ENCODE results near the gene TRMT61A. TPM values are rescaled to one million over a fixed set of nuclear protein-coding genes. Genes with fewer than 3 reads are reported as not detected.

TRMT61A gene
- total and polyA plus RNA-seq, 2 of the 4 experiments (the other 2 are of a cell fraction) = 5.7 to 16.2 TPM

DNA sequence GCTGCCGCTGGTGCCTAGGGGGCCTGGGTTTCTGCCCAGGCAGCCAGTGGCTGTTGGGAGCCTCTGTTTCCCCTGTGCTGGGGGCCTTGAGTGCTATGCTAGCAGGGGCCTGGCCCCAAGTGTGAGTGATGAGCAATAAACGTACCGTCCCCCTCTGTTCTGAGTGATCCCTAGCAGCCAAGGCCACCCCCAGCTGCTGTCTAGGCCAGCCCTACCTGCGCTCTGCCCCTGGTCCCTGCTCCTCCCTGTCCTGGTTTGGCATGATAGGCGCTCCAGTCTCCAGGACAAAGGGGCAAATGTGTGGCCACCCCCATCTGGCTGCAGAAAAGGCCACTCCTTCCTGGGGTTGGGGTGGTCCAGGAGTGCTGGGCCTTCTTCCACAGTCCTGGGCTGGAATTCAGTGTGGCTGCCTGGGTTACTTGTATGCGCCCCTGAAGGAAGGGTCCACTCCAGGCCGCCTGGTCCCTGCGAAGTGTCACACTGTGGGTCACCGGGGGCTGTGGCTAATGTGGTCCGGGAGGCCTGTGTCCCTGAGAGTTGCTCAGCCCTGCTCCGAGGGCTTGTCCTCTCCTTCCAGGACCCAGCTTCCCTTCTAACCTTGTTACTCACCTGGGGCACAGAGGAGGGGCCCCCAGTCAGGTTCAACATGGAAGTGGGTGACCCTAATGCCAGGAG lies 7.0 kb downstream of the TRMT61A start:
- Histone ChIP-seq H2BK15ac (ENCODE audit: low read depth, low read length) (no peak overlapping the region), H2AK9ac (replicated peaks; ENCODE audit: low read depth, low read length, poor library complexity) (no peak overlapping the region), H2BK20ac (ENCODE audit: low read depth, low read length) (no peak overlapping the region), H2AK5ac (ENCODE audit: low read depth, low read length) (no peak overlapping the region), H3K9ac (ENCODE audit: low read depth, low read length) (no peak overlapping the region), H4K20me1 (ENCODE audit: insufficient read depth, low read length) (peaks cover 11% of the 10 kb centered on the region; the same call in 1 of the 2 replicates), H3K4me3 (ENCODE audit: insufficient read depth, low read depth, low read length) (no peak overlapping the region), H3K4ac (ENCODE audit: low read depth, low read length) (no peak overlapping the region), H3K23ac (ENCODE audit: low read depth, low read length) (no peak overlapping the region), H3K27ac (ENCODE audit: insufficient read depth, low read length) (no peak overlapping the region), H3K27me3 (ENCODE audit: control insufficient read depth, insufficient read depth, low read length) (no peaks in the 10 kb centered on the region), H3K9me1 (ENCODE audit: insufficient read depth, low read length) (no peaks in the 10 kb centered on the region), H3K14ac (replicated peaks; ENCODE audit: low read depth, low read length) (no peak overlapping the region), H4K8ac (ENCODE audit: low read depth in 2 of 2, low read length in 2 of 2) (no peak overlapping the region), H3K79me1 (ENCODE audit: low read depth in 1 of 2, low read length in 2 of 2) (peaks cover 0 to 15% of the 10 kb centered on the region in 2 experiments; a peak in 2 of 4 replicates), H3K36me3 (ENCODE audit: control insufficient read depth, insufficient read depth, low read length) (peaks cover 11% of the 10 kb centered on the region; the same call in 1 of the 2 replicates), H3K4me1 (ENCODE audit: control insufficient read depth, insufficient read depth, low read length) (peaks cover 9% of the 10 kb centered on the region), H4K5ac (ENCODE audit: low read depth, low read length) (no peak overlapping the region), H2BK120ac (ENCODE audit: low read depth, low read length) (no peak overlapping the region), H2BK5ac (ENCODE audit: low read depth, low read length, poor library complexity, severe bottlenecking) (no peak overlapping the region), H2AFZ (replicated peaks; ENCODE audit: low read length, poor library complexity) (no peak overlapping the region), H3K18ac (ENCODE audit: low read depth, low read length) (no peak overlapping the region), H3K4me2 (ENCODE audit: low read depth, low read length) (no peak overlapping the region), H3K56ac (ENCODE audit: extremely low read depth, insufficient read depth, low read length) (no peak overlapping the region), H4K91ac (ENCODE audit: insufficient read depth, low read depth, low read length) (no peak overlapping the region), H3K9me3 (ENCODE audit: control insufficient read depth, insufficient read depth, low read length) (no peaks in the 10 kb centered on the region)
- no TSS peak for BruUV-seq (replicated peaks)
- dilution Hi-C loops (cut with HindIII; ENCODE audit: low sequenced_read_pairs, unreplicated experiment) = no loop called here
- no peak for ATAC-seq (ENCODE audit: low read depth)
- 84% methylated on average over 9 of the region's 11 CpGs; no CpG with 5 or more reads in 1 of the 2 experiments for WGBS, 2 experiments (ENCODE audit: extremely low coverage in 2 of 2, insufficient read length in 1 of 2)
- TF ChIP-seq, protein P1, sequence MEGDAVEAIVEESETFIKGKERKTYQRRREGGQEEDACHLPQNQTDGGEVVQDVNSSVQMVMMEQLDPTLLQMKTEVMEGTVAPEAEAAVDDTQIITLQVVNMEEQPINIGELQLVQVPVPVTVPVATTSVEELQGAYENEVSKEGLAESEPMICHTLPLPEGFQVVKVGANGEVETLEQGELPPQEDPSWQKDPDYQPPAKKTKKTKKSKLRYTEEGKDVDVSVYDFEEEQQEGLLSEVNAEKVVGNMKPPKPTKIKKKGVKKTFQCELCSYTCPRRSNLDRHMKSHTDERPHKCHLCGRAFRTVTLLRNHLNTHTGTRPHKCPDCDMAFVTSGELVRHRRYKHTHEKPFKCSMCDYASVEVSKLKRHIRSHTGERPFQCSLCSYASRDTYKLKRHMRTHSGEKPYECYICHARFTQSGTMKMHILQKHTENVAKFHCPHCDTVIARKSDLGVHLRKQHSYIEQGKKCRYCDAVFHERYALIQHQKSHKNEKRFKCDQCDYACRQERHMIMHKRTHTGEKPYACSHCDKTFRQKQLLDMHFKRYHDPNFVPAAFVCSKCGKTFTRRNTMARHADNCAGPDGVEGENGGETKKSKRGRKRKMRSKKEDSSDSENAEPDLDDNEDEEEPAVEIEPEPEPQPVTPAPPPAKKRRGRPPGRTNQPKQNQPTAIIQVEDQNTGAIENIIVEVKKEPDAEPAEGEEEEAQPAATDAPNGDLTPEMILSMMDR (conservative IDR thresholded peaks at IDR 0.05; ENCODE audit: low read depth, low read length) = no peak
- no peak for TF ChIP-seq SMC3 (IDR thresholded peaks at IDR 0.05; ENCODE audit: low read depth, low read length)
- TF ChIP-seq MAFK (IDR thresholded peaks at IDR 0.05; ENCODE audit: low read depth, low read length) = no peak
- no peak for TF ChIP-seq RFX5 (IDR thresholded peaks at IDR 0.05; ENCODE audit: low read depth, low read length)
- TF ChIP-seq MXI1 (IDR thresholded peaks at IDR 0.05; ENCODE audit: borderline replicate concordance, low read depth, low read length) = no peak
- no peak for TF ChIP-seq RCOR1 (IDR thresholded peaks at IDR 0.05; ENCODE audit: insufficient replicate concordance, low read length)
- DNase-seq = no peak
- in situ Hi-C loops (cut with MboI; ENCODE audit: low sequenced_read_pairs) = no loop called here
- POLR2A ChIA-PET (ENCODE audit: unreplicated experiment) = no interaction called here
- CTCF ChIA-PET = no interaction called here
- intact Hi-C loops (cut with micrococcal nuclease) = no loop called here
